Measurements from ENCODE around the gene SERPINI1. TPM values are rescaled to one million over a fixed set of nuclear protein-coding genes. Genes with fewer than 3 reads are reported as not detected.

The SERPINI1 gene
- total RNA-seq, 2 donors from 2014 or later: 6.2 to 11.0 TPM

DNA sequence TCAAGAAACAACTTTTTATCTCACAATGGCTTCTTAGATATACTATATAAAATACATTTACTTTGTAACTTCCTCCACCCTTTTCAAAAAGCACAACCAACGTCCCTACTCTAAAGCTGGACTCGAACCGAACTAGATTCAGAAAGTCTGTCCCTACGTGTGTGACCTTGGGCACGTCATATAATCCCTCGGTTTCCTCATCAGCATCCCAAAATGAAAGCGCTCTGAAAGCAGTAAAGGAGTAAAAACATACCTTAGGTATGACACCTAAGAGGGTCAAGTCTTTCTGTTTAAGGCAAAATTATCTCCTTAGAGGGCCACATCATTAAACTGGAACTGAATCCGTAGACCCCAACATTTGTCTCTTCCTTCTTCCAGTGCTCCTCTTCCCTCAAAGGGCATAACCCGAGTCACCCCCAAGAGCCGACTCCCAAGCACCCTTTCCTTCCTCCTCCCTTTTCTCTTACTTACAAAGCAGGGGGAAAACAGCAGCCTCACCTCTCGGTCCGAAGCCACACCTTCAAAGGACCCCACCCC lies 1.5 kb upstream of the SERPINI1 start:
- no peaks in the 10 kb centered on the region for H3K27me3 ChIP-seq (replicated peaks; ENCODE audit: insufficient read depth)
- H3K9me3 ChIP-seq: no peaks in the 10 kb centered on the region
- H3K27ac ChIP-seq: peak overlapping the region; percentile 89 to 90
- DNase-seq (ENCODE audit: low spot score): no peak
- no peaks in the 10 kb centered on the region for H3K36me3 ChIP-seq
- H3K4me3 ChIP-seq: peak overlapping the region; percentile 89
- peaks cover 17 to 27% of the 10 kb centered on the region in 2 donors for H3K4me1 ChIP-seq (ENCODE audit: control insufficient read depth in 1 of 2, low read depth in 2 of 2)
- TF ChIP-seq, protein P1, sequence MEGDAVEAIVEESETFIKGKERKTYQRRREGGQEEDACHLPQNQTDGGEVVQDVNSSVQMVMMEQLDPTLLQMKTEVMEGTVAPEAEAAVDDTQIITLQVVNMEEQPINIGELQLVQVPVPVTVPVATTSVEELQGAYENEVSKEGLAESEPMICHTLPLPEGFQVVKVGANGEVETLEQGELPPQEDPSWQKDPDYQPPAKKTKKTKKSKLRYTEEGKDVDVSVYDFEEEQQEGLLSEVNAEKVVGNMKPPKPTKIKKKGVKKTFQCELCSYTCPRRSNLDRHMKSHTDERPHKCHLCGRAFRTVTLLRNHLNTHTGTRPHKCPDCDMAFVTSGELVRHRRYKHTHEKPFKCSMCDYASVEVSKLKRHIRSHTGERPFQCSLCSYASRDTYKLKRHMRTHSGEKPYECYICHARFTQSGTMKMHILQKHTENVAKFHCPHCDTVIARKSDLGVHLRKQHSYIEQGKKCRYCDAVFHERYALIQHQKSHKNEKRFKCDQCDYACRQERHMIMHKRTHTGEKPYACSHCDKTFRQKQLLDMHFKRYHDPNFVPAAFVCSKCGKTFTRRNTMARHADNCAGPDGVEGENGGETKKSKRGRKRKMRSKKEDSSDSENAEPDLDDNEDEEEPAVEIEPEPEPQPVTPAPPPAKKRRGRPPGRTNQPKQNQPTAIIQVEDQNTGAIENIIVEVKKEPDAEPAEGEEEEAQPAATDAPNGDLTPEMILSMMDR (IDR thresholded peaks at IDR 0.05): no peak
- ATAC-seq (ENCODE audit: insufficient number of reproducible peaks, low FRiP score, low read depth): no peak

DNA sequence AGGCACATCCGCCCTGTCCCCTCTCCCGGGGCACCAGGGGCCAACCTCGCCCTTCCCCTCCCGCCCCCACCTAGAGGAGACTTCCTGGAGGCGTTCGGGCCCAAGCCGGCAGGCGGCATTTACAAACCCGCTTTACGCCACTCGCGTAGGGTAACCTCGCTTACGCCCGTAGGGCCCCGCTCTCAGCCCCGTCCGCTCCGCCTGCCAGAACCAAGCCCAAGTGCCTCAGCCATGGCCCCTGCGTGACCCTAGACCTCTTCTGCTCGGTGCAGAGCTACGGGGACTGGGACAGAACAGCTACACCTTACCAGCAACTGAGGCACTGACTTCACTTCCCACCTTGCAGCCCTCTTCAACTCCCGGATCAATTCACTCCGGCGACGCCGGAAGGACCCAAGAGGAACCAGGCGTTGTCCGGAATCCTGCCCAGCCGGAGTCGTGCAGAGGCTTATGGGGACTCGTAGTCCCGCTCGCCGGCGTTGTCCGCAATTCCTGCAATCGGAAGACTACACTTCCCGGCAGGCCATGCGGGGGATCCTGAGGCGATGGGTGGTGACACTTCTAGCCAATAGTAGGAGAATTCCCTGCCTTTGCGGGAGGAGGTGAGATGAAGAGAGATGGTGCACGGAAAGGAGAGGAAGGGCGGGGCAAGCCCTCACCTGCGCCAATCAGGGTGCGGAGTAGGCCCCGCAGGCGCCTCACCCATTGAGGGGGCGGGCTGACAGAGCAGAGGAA lies 856 bp upstream of the SERPINI1 start, which contains the start of gene PDCD10:
Gene PDCD10, minus strand, starts transcription at position 395 of the 735 bp plus-strand sequence. CDS start 14,735 bp downstream, outside the sequence.
- Histone ChIP-seq H3K4me1 (ENCODE audit: control insufficient read depth in 1 of 2, low read depth in 2 of 2) (peaks cover 12 to 27% of the 10 kb centered on the region in 2 donors), H3K9me3 (no peaks in the 10 kb centered on the region), H3K36me3 (no peaks in the 10 kb centered on the region), H3K4me3 (peak within 1 kb of the TSS; percentile 89), H3K27ac (peak within 1 kb of the TSS; percentile 89 to 90), H3K27me3 (replicated peaks; ENCODE audit: insufficient read depth) (no peaks in the 10 kb centered on the region)
- peak; percentile 94 for DNase-seq (ENCODE audit: low spot score)
- TF ChIP-seq, protein P1 (IDR thresholded peaks at IDR 0.05): no peak
- peak; percentile 98 for ATAC-seq (ENCODE audit: insufficient number of reproducible peaks, low FRiP score, low read depth)

DNA sequence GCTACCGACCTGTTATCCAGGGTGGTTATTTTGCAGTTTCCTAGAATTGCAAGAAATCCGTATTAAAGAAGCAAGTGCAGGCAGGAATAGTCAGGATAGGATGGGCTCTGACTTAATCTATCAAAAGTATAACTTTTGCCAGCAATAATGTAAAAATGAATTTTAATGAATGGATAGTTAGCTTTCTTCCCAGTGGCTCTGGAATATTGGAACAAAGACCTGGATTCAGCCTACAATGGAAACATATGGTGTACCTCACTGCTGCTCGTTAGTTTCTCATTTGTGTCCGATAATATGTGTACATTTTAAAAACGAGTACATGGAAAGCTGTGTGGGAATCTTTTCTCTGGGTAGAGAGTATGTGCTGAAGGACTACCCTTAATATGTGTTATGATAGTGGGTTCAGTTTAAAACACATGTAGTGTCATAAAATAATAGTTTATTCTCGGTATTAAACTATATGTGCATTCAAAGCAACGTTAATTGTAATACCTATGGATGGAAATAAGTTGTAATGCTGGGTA lies 805 bp downstream of the SERPINI1 start:
- Histone ChIP-seq H3K27ac (peak overlapping the region in 1 of 2 donors; percentile 90), H3K4me1 (ENCODE audit: control insufficient read depth in 1 of 2, low read depth in 2 of 2) (peaks cover 12 to 27% of the 10 kb centered on the region in 2 donors), H3K27me3 (replicated peaks; ENCODE audit: insufficient read depth) (no peaks in the 10 kb centered on the region), H3K4me3 (peak overlapping the region; percentile 89), H3K36me3 (no peaks in the 10 kb centered on the region), H3K9me3 (no peaks in the 10 kb centered on the region)
- ATAC-seq (ENCODE audit: insufficient number of reproducible peaks, low FRiP score, low read depth) (no peak), DNase-seq (ENCODE audit: low spot score) (no peak)
- TF ChIP-seq, protein P1 (IDR thresholded peaks at IDR 0.05): no peak

DNA sequence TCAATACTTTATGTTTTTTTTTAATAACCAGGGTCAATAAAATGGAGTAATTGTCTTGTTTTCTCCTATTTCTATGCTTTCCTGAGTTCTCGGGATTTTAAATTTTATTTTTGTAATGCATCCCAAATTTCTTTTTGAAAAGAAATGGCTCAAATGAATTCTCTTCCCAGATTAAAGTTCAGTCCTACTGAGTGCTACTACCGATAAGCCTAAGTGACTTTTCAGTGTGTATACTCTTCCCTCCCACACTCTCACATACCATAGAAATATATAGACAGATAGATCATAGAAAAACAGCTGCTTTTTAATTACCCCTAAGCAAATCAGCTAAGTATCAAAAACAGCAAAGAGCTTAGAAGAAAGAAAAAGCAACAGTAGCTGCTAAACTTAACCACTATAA lies 1.5 kb downstream of the SERPINI1 start:
- Histone ChIP-seq H3K27me3 (replicated peaks; ENCODE audit: insufficient read depth) (no peaks in the 10 kb centered on the region), H3K27ac (no peak overlapping the region)

DNA sequence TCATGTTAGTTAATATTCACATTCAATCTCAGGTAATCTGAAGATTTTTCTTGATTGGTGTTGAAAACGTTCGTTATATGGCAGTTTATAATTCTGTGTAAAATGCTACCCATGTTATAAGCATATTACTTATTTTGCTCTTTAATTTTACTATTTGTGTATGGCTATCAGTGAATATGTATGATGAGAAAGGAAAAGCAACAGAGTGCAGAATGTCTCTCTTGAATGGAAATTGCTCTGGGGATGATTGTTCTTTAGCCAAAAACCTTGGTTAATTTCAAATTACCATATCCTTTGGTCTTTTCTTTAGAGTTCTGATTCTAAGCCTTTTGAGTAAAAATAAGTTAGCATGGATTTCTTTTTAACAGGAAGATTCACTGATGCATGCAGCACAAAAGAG lies 2.5 kb downstream of the SERPINI1 start:
- peaks cover 8 to 17% of the 10 kb centered on the region in 2 donors for H3K4me1 ChIP-seq (ENCODE audit: control insufficient read depth in 1 of 2, low read depth in 2 of 2)
- DNase-seq (ENCODE audit: low spot score) (no peak), ATAC-seq (ENCODE audit: insufficient number of reproducible peaks, low FRiP score, low read depth) (no peak)
- no peaks in the 10 kb centered on the region for H3K36me3 ChIP-seq
- TF ChIP-seq, protein P1 (IDR thresholded peaks at IDR 0.05): no peak
- H3K4me3 ChIP-seq: no peak overlapping the region
- no peaks in the 10 kb centered on the region for H3K9me3 ChIP-seq
- no peak overlapping the region for H3K27ac ChIP-seq
- H3K27me3 ChIP-seq (replicated peaks; ENCODE audit: insufficient read depth): no peaks in the 10 kb centered on the region

More for the DNA sequence above, 1.5 kb downstream of the SERPINI1 start:
- no peak for ATAC-seq (ENCODE audit: insufficient number of reproducible peaks, low FRiP score, low read depth)
- no peak for DNase-seq (ENCODE audit: low spot score)
- TF ChIP-seq, protein P1 (IDR thresholded peaks at IDR 0.05): no peak
- Histone ChIP-seq H3K9me3 (no peaks in the 10 kb centered on the region), H3K4me1 (ENCODE audit: control insufficient read depth in 1 of 2, low read depth in 2 of 2) (peaks cover 12 to 27% of the 10 kb centered on the region in 2 donors), H3K4me3 (no peak overlapping the region), H3K36me3 (no peaks in the 10 kb centered on the region)
